K562 treated with DMSO at 1 percent for 48 hours (cell line): Measurements from ENCODE around the gene TARDBP. TPM values are rescaled to one million over a fixed set of nuclear protein-coding genes. Genes with fewer than 3 reads are reported as not detected.

Experiments
- total RNA-seq: library from RNA; unstranded; fragments of 300-600 nt; gene quantifications from 2 replicates; pipeline ENCODE4 v1.2.3, GENCODE V29; 2022; ENCODE audit warnings: low replicate concordance; ENCODE audit errors: extremely low read depth

The TARDBP gene
- not detected in 2 replicates for total RNA-seq

DNA sequence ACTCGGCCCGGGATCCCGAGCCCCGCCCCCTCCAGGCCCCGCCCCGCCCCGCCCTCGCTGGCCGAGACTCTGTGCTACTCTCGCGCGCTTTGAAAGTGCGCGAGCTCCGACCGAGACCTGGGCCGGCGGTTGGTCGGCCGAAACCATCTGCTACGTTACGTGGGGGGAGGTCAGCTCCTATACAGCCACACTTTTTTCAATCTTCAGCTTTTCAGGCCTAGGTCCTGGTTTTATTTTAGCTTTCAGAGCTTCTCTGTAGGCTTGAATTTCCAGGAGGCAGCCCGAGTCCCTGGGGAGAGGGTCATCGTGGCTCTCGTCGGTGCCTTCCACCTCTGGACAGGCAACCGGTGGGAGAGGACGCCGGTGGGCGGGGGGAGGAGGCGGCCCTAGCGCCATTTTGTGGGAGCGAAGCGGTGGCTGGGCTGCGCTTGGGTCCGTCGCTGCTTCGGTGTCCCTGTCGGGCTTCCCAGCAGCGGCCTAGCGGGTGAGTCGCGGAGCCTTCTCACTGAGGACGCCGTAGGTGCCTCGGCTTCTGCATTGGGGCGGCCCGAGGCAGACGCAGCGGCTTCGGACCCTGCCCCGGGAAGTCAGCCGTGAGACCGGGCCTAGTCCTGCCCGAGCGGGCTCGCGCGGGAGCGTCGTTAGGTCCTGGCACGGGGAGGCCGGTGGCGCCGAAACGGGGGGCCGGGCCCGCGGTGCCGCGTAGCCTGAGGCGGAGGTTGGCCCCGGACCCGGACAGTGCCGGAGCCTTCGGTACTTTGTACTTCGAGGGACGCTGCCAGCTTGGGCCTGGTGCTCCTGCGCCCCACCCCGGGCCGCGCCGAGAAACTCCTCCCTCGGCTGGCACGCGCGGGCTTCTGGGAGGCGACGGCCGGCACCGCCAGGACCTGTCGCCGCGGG lies at the start of gene TARDBP:
Gene TARDBP, plus strand, starts transcription at position 395 of the 900 bp plus-strand sequence. CDS start 1,074 bp downstream, outside the sequence.

DNA sequence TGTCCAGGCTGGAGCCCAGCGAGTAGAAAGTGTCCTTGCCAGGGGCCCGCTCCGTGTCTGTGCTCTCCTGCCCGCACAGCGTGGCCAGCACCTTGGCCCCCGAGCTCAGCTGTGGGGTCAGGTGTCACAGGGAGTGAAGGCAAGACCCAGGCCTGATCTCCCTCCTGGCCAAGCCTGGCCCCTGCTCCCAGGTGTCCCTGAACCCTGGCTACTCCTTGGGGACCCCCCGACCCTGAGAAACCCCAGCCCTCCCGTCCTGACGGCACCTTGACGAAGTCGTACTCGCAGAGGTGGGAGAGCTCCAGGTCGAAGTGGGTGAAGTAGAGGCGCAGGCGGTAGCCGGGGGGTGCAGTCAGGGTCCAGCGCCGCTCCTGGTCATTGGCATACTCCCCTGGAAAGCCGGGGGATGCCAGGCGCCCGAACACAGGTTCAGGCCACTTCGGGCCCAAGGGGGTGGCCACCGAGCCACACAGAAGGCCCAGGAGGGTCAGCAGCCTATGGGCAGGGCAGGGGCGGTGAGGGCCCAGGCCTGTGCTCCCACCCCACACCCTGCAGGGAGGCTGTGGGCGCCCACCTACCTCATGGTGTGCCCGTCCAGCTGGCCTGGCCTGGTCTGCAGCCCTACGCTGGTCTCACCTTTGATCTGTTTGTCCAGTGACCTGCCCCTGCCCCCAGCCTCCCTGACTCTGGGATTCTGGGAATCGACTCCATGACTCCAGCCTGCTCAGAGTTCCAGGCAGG lies 34.3 kb downstream of the TARDBP start, which contains the start of gene MASP2:
Gene MASP2, minus strand, starts transcription at position 615 of the 741 bp plus-strand sequence. Its CDS starts 32 bp downstream, at position 583.

DNA sequence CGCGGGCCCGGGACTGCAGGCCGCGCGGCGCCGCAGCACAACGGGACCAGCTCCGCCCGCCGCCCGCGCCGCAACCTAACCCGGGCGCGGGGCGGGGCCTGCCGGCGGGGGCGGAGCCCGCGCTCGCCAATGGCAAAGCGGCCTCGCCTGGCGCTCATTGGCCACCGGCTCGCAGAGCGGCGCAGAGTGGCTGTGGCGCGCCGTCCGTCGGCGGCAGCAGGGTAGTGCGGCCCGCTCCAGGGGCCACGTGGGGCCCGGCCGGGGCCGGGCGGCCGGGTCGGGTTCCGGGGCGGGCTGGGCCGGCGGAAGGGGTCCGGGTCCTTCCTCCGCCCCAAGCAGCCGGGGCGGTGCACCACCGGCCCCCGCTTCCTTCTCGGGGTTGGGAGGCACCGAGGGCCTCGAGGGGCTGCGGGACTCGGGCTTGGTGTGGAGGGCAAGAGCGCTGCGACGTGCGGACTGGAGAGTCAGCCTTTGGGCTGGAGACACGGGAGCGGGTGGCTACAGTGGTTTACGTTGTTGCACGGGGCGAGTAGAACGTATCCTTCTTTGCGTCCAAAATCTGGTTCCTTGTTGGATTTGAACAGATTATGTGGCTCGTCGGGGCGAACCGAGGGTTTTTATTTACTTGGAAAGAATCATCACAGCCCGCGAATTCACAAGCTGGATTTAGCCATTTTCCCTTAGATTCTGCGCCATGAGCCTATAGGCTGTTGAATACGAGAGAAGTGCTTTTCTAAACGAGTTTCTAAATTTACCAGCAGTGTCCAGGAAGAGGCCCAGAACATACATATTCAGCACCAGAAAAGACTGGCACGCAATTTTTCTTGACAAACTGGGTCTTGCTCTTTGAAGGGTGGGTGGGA lies 47.7 kb downstream of the TARDBP start, which contains the start of gene SRM:
Gene SRM, minus strand, starts transcription at position 51 of the 863 bp plus-strand sequence. CDS start 75 bp downstream, outside the sequence.

Other genes starting within 250 kb of the TARDBP start
- not detected in 2 replicates for gene CASZ1, start 216.0 kb upstream of the TARDBP start, total RNA-seq
- not detected in 2 replicates for gene MASP2, start 34.6 kb downstream of the TARDBP start, total RNA-seq
- not detected in 2 replicates for gene SRM, start 47.4 kb downstream of the TARDBP start, total RNA-seq
- gene EXOSC10, start 87.2 kb downstream of the TARDBP start, total RNA-seq = not detected in 2 replicates
- not detected in 2 replicates for gene ANGPTL7, start 176.7 kb downstream of the TARDBP start, total RNA-seq
- not detected in 2 replicates for gene MTOR, start 249.9 kb downstream of the TARDBP start, total RNA-seq